GM12801 (cell line): ENCODE measurements around the gene ZBTB16.

Source experiments
- TF ChIP-seq, protein P1 (sequence below): IDR thresholded peaks from one replicate; pipeline ENCODE4 v1.5.1; 2011; ENCODE audit warnings: control low read depth; ENCODE audit not compliant: insufficient read length; ENCODE audit errors: extremely low read depth

The ZBTB16 gene

GRCh38 chr11:114151631-114152030 is 92.1 kb downstream of the ZBTB16 start:
- TF ChIP-seq, protein P1, sequence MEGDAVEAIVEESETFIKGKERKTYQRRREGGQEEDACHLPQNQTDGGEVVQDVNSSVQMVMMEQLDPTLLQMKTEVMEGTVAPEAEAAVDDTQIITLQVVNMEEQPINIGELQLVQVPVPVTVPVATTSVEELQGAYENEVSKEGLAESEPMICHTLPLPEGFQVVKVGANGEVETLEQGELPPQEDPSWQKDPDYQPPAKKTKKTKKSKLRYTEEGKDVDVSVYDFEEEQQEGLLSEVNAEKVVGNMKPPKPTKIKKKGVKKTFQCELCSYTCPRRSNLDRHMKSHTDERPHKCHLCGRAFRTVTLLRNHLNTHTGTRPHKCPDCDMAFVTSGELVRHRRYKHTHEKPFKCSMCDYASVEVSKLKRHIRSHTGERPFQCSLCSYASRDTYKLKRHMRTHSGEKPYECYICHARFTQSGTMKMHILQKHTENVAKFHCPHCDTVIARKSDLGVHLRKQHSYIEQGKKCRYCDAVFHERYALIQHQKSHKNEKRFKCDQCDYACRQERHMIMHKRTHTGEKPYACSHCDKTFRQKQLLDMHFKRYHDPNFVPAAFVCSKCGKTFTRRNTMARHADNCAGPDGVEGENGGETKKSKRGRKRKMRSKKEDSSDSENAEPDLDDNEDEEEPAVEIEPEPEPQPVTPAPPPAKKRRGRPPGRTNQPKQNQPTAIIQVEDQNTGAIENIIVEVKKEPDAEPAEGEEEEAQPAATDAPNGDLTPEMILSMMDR, result no peak

DNA sequence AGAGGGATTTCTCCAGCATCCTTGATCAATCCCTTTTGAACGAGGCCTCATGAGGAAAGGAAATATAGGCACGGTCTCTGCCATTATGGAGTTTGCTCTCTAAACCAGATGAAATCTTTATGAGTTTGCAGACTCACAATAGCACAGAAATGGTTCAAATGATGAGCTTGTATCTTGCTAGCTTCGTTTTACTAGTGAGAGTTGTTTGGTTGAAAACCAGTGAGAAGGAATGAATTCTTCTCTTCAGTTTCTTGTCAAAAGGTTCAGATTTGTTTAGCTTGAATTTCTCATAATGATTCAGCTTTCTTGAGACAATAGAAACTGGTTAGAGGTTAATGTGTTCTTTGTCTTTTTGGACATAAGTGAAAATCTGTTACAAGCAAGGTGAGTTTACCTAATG is 92.7 kb downstream of the ZBTB16 start:
- TF ChIP-seq, protein P1, result no peak

GRCh38 chr11:114152785-114153184 is 93.3 kb downstream of the ZBTB16 start:
- TF ChIP-seq, protein P1, result no peak

DNA sequence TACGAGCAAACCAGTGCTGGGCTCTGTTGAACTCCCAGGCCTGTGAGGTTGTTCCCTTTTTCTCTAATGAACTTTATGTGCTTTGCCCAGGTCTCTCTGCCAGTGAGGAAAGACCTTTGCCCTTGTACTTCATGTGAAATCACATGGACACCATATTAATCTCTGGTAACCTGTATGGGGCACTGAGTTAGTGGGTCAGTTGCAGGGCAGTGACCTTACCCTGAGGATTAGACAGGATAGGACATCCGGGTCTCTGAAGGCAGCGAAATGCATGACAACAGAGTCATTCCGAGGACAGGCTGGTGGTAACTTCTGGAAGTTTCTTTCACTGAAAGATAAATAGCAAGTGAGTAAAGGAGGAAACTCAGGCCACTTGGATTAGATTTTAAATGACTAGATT is 93.7 kb downstream of the ZBTB16 start:
- TF ChIP-seq, protein P1, result no peak

DNA sequence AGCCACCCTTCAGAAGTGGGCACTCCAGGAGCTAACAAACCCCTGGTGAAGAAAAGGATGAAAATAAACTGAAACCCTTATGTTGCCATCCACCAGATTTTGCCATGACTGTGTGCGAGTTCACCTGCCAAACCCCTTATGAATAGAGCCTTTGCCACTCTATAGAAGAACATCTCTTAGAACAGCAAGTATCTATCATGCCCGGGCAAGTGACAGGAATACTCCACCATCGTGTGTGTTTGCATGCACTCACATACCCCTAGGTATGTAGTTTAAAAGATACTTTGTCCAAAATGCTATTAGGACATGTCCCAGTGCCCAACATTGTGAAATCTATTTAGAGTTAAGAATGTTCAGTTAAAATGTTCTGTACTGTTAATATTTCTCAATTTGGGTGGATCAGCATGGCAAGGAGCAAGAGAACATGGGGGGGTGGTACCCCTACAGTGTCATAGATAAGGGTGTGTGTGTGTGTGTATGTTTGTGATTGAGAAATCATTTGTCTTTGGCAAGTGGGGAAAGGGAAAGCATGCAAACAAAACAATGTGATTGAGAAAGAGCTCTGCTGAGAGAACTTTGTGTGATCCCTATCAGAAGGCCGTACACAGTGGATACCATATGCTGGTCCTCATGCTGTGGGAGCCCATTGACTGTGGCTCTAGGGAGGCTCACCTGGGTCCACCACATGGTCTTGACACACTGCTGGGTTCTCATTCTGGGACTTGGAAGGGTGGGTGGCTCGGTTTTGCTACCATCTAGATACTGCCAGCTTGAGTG is 94.9 kb downstream of the ZBTB16 start:
- TF ChIP-seq, protein P1, result no peak

GRCh38 chr11:114155116-114155515 is 95.6 kb downstream of the ZBTB16 start:
- TF ChIP-seq, protein P1, result no peak

DNA sequence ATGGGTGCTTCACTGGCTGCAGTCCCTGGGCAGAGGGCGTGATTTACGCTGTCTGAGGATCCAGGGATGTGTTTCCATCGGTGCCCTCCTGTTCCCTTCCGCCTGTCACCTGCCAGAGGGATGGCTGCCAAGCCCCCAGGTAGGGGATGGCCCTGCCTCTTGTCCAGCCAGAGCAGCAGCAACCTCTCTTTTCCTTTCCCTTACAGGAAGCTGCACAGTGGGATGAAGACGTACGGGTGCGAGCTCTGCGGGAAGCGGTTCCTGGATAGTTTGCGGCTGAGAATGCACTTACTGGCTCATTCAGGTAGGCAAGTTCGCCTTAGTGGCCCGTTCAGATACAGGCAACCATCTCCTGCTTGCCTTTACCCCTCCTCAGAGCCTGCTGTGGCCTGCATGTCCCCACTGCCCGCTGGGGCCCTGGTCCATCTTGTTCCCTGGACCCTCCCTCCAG is 96.6 kb downstream of the ZBTB16 start:
- TF ChIP-seq, protein P1, result no peak
